ENCODE measurements around the gene BTBD9.

DNA sequence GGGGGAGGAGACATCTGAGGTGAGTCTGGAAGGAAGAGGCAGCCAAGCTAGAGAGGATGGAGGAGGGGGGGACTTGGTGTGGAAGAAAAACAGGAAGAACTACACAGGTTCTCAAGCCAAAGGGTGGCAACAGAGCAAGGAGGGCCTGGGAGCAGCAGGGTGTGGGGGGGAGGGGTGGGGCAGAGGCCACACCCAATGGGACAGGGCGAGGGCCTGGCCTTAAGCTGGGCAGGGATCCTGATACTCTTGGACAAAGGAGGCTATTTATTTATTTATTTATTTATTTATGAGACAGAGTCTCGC is 461.2 kb downstream of the BTBD9 start:
- TF ChIP-seq, protein P1, sequence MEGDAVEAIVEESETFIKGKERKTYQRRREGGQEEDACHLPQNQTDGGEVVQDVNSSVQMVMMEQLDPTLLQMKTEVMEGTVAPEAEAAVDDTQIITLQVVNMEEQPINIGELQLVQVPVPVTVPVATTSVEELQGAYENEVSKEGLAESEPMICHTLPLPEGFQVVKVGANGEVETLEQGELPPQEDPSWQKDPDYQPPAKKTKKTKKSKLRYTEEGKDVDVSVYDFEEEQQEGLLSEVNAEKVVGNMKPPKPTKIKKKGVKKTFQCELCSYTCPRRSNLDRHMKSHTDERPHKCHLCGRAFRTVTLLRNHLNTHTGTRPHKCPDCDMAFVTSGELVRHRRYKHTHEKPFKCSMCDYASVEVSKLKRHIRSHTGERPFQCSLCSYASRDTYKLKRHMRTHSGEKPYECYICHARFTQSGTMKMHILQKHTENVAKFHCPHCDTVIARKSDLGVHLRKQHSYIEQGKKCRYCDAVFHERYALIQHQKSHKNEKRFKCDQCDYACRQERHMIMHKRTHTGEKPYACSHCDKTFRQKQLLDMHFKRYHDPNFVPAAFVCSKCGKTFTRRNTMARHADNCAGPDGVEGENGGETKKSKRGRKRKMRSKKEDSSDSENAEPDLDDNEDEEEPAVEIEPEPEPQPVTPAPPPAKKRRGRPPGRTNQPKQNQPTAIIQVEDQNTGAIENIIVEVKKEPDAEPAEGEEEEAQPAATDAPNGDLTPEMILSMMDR (IDR thresholded peaks at IDR 0.05; ENCODE audit: poor library complexity): no peak
- TF ChIP-seq EZH2phosphoT487 (IDR thresholded peaks at IDR 0.05; ENCODE audit: low read depth, severe bottlenecking, unreplicated experiment) (no peak), EZH2 (IDR thresholded peaks at IDR 0.05; ENCODE audit: borderline replicate concordance) (no peak)

Data from hepatocyte (in vitro differentiated cells).